ENCODE data around the gene LEO1.

LEO1 gene

DNA sequence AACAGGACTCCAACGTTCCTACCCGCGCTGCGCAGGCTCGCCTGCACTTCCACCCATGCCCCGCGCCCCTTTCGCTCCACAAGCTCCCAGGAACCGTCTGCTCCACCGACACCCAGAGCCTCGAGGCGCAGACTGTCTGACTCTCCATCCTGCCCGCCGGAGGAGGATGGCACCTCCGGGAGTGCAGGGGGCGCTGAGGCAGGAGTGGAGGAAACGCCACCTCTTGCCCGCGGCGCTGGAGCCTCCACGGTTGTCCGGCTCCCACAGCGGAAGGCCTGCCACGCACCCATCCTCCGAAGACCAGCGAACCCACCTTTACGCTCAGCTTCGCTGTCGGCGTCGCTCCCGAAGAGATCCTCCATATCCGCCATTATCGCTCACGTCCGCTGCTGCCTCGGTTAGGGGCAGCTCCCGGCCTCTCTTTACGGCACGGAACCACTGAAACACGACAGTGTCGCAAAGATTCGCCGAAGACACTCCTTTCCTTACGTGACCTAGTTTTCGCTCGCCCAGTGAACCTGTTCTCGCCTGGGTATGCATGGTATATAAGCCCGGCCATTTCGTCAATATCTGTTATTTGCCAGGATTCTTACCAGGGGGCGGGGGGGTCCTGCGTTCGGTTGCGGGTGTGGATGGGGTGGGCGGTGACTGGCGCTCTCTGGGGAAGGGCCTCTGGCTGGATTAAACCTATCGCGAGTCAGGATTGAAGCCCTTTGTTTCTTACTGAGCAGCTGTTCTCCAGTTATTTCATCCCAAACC is at the start of gene LEO1:
LEO1 (minus strand) TSS at position 404 of the 759 bp plus-strand sequence; CDS start at position 371, 33 bp downstream.
- intact Hi-C loops (cut with DNase I) = loop anchor here (5.0 kb wide), 2 partner anchors 46 to 106 kb away; partner anchors contain the start of gene MAPK6
- DNase-seq = peak; percentile 88 to 98 (median 94)

DNA sequence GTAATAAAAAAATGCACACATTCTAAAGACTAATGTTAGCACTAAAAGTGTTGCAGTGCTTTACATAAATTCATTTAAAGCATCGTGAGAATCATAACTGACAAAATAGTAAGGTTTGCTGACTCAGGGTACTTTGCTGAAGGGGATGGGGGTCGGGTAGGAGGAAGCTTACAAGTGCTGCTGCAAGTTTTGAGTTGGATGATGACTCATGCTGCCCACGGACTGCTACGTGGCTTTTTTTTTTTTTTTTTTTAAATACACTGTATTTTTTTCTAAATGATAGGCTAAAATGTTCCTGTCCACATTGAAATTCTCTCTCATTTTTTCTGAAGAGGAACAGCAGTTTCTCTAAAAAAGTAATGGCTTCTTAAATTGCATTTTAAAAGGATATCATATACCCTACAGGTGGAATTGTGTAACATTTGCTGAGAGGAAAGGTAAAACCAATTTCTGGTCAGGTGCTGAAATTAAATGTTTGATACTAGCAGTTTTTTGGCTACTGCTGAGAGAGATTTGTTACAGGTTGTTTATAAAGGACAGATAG is 49.6 kb upstream of the LEO1 start:
- peak in 34 of 42 donors; percentile 18 to 90 (median 60) for DNase-seq
- intact Hi-C loops (cut with DNase I) = no loop called here

DNA sequence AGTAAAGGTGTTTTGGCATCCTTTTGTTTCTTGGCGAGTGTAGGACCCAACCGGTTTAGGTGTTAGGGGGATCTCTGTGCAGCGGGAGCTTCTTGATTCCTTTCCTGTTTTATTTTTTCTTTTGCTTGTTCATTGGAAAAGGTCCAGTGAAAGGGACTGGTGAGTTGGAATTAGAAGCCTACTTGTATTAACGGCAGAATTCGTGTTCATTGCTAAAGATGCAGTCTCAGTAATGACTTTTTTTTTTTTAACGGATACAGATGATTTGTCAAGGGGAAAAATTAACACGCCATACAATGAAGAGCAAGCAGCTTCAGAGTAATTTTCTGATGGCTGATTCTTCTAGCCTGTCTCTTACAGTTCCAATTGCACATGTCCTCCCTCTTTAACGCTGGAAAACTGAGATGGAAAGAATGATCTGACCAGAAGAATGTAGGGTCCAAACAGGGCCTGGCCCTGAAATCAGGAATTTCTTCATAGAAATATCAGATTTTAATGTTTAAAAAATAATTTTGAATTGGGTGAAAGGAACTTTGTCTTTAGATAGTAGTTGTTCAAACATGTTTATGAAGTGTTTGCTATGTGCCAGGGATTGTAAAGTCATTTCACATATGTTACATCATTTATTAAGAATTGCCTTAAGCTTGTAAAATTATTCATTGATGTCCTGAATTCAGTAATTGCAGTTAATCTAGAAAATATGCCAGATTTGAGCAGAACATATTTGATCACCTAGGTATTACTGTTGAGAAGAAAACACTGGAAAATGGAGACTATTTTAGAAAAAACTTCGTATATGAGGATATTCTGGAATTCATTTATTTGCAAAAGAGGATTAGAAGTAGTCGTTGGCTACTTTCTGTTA is 48.9 kb upstream of the LEO1 start:
- intact Hi-C loops (cut with DNase I) = no loop called here
- peak in 3 of 42 donors; percentile 7 to 27 (median 14) for DNase-seq

DNA sequence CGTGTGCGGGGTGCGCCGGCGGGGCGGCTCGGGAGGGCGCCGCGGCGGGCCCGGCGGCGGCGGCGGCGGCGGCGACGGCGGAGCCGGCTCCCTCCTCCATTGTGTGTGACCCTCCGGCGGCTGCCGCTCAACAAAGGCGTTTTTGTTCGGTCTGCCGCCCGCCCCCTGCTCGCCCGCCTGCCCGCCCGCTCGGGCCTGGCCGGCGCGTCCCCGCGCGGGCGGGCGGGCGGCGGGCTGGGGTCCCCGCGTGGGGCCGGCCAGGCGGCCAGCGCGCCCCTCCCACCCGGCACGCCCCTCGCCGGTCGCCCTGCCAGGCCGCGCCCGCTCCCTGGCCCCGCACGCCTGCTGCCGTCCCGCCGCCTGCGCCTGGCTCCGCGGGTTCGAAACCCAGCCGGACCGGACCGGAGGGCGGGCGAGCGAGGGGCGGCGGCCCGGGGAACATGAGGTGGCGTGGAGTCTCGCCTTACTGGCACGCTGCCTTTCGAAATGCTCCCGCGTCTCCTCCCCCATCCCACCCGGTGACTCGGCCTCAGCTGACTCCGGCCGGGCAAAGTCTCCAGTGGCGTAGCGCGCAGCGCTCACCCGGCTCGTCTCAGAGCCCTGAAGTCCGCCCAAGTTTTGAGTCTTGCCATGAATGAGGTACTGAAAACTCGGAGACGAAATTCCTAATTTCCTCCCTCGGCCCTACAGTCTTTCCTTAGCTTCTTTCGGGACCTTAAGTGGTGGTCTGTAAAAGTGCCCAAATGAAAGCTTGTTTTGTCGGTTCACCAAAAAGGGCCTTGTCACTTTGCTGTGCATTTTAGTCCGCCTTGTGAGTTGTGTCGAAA is 48.0 kb upstream of the LEO1 start:
- intact Hi-C loops (cut with DNase I) = loop anchor here (5.0 kb wide), 1 partner anchor 47 kb away; the partner anchor contains the start of gene LEO1
- peak; percentile 54 to 92 (median 84) for DNase-seq

DNA sequence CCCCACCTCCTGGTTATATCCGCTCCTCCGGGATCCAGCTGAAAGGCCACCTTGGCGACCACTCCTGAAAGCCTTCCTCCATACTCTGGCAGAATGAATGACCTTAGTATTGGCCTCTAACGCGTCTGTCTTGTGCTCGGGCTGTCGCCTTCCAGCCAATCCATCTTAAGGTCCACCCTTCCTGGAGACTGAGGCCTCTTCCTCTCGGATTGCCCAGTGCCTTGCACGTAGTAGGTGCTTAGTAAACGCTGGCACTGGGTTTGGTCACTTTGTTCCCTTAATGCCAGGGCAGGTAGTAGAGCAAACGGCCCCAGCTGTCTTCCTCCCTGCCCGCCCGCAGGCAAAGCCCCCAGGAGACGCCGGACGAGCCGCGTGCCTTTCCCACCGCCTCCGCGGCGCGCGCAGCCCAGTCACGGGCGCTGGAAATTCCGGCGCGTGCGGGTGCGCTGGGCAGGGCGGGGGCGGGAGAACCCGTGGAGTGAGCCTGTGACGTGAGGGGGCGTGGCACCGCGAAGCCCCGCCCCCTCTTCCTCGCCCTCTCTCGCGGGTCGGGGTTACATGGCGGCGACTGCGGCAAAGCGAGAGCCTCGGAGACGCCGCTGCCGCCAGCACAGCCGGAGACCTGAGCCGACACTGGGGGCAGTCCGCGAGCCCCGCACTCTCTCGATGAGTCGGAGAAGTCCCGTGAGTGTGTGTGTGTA is 47.3 kb upstream of the LEO1 start, which contains the start of gene MAPK6:
MAPK6 (plus strand) TSS at position 527 of the 701 bp plus-strand sequence. CDS start 27,242 bp downstream, outside the sequence.
- intact Hi-C loops (cut with DNase I) = loop anchor here (5.0 kb wide), 1 partner anchor 47 kb away; the partner anchor contains the start of gene LEO1
- peak; percentile 77 to 96 (median 92) for DNase-seq

DNA sequence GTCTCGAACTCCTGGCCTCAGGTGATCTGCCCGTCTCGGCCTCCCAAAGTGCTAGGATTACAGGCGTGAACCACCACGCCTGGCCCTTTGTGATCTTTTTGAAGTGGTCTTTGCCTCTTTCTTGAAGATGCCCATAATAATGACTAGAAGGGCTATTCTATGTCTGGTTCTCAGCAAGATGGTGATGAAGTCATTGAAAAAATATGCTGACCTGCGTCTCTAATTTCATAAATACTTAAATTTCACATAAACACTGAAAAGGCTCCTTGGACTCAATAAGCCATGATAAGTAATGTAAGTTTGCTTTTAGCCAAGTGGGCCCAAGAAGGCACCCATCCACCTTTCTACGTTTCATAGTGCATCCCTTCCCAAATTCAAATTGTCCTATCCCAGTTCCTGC is 46.7 kb upstream of the LEO1 start:
- no peak for DNase-seq
- intact Hi-C loops (cut with DNase I) = loop anchor here (5.0 kb wide), 1 partner anchor 46 kb away; the partner anchor contains the start of gene LEO1

DNA sequence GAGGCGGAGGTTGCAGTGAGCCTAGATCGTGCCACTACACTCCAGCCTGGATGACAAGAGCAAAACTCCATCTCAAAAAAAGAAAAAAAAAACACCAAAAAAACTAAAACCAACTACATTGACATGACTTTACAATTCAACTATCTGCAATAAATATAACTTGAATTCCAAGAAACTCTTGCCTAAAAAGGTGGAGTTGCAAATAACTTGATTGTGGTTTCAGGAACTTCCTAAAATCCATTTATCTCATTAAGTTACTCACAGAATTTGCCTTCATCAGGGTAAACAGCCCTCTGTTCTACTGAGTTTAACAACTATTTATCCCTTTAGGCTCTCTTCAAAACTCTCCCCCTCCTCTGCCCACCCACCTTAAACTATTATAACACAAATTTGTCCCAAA is 44.7 kb upstream of the LEO1 start:
- no peak for DNase-seq
- intact Hi-C loops (cut with DNase I) = loop anchor here (5.0 kb wide), 1 partner anchor 44 kb away; the partner anchor contains the start of gene LEO1

DNA sequence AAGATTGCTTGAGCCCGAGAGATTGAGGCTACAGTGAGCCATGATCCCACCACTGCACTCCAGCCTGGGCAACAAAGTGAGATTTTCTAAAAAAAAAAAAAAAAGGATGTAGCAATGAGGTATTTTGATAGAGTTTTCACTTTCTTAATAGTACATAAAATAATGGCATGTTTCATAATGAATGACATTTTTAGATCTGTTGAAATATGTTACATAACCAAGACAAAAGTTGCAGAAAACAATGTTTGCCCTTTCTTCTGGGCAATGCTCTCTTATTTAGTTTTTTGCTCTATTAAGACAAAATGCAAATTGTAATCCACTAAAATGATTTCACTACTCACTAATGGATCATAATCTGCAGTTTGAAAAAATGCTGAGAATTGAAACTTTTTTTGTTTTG is 43.0 kb upstream of the LEO1 start:
- intact Hi-C loops (cut with DNase I) = loop anchor here (5.0 kb wide), 1 partner anchor 42 kb away; the partner anchor contains the start of gene LEO1
- no peak for DNase-seq

DNA sequence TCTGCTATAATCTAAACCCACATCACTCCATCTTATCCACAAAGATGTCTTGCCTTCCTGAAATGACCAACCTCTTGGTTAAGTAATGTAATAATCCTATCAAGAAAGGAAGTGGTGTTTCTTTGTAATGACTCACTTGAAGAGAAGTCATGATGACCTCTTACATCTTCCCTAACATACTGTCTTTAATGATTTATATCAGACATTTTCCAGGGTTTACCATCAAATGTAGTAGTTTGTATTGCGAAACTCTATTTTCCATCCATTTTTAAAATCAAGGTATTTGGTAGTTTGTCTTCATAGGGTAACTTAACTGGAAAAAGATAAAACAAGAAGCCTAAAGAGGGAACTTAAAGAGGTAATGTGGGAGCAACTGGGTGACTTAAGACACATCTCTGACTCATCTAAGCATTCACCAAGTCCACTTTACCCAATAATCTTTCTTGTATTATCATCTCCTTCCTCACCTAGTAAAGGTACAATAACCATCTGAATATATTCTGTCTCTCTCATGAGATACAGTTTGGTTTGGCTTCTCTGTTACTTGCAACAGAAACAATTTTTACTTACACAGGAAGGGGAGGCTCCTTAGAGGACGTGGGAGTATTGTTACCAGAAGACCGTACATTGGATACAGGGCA is 41.7 kb upstream of the LEO1 start:
- intact Hi-C loops (cut with DNase I) = no loop called here

DNA sequence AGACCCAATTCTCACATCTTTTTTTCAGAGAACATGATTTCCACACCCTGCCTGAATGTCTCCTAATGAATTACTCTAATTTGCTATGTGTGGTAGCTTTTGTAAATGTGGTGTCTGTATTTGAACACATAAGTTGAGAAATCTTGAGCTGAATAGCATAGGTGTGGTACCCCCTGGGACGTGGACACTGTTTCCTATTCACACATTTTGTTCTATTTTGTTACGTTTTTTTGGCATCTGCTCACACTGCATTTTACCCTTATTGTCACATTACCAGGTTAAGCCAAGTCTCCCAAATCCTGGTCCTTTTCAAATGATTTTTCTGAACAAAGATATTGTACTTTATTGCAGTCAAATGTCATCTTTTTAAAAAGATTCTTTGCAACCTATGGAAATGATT is 40.6 kb upstream of the LEO1 start:
- intact Hi-C loops (cut with DNase I) = no loop called here
- no peak for DNase-seq

More for the DNA sequence above, 41.7 kb upstream of the LEO1 start:
- no peak for DNase-seq

DNA sequence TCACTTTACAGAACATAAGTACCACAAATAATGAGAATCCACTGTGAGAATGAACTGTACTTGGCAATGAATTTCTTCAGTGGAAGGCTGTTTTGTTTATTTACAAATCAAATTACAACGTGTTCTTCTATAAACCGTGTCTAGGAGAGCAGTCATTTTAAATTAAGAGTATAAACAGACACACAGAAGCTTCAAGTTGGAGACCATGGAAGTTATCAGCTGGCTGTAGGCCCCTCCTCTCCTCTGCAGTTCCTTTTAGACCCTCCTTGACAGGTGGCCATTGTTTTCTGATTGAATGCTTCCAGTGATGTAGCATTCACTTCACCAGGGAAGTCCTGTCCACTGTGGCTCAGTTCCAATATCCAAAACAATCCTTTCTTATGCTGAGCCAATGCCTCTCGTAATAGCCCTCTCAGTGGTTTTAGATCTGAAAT is 40.1 kb upstream of the LEO1 start:
- peak in 14 of 42 donors; percentile 7 to 64 (median 47) for DNase-seq
- intact Hi-C loops (cut with DNase I) = no loop called here

DNA sequence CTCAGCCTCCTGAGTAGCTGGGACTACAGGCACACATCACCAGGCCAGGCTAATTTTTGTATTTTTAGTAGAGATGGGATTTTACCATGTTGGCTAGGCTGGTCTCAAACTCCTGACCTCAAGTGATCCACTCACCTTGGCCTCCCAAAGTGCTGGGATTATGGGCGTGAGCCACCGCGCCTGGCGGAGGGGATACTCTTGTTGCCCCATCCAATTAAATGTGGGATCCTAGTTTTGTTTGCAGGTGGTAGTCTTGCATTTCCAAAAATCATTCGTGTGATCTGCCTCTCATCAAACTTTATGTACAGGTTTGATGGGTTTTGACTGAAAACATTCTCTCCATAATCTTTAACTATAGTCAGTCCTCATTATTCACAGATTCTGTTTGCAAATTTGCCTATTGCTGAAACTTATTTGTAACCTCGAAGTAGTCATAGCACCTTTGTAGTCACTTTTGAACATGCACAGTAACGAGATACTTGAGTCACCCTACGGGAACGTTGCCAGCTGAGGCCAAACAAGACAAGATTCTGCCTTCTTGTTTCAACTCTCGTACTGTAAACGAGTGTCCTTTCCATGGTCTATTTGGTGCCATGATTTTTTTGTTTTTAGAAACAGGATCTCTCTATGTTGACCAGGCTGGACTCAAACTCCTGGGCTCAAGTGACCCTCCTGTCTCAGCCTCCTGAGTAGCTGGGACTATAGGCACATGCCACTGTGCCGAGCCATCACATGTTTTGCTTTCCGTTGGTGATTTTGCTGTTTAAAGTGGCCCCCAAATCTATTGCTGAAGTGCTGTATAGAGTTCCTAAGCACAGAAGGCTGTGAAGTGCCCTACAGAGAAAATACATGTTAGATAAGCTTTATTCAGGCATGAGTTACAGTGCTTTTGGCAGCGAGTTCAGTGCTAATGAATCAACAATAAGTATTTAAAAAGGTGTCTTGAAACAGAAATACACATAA is 39.3 kb upstream of the LEO1 start:
- intact Hi-C loops (cut with DNase I) = no loop called here
- no peak for DNase-seq

DNA sequence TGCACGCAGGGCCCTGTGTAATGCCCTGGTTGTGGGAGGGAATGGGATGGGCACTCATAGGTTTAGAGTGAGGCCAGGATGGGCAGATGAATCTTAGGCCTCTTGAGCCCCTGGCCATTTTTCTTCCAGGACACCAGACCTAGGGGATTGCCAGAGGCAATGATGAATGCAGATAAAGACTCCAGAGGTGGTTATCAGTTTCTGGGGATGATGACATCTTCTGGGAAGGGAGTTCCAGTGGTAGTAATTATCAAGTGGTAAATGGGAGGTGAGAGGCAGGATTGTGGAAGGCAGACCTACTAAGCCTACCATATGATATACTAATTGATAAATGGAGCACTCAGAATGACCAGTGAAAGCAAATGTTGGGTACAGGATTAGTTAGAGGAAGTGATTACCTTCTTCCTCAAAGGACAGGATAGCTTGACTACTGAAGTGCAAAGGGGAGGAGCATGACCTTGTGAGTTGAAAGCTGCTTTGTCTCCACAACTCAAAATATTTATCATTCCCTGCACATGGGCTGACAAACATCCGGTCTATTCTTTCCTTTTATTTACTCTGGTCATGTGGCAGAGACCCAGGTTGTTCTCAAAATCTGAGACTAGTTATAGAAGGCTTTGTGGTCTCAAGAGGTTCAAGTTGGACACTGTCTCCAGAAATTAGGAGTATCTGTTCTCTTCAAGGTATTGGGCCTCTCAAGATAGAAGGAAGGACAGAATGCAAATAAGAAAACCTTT is 37.3 kb upstream of the LEO1 start:
- DNase-seq = no peak
- intact Hi-C loops (cut with DNase I) = no loop called here

DNA sequence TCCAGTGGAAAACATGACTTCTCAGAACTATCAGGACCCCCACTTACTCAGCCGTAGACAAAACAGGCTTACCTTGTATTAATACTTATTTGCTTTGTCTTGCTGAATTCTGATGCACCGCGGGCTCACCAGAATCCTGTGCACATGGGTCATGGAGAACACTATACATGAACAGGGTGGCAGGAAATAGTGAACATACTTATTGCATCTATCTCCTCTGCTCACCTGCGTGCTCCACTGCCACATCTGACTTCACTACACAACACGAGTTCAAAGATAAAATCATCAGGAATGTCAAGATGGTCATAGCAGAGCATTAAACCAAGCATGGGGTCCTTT is 36.8 kb upstream of the LEO1 start:
- intact Hi-C loops (cut with DNase I) = no loop called here
- no peak for DNase-seq

DNA sequence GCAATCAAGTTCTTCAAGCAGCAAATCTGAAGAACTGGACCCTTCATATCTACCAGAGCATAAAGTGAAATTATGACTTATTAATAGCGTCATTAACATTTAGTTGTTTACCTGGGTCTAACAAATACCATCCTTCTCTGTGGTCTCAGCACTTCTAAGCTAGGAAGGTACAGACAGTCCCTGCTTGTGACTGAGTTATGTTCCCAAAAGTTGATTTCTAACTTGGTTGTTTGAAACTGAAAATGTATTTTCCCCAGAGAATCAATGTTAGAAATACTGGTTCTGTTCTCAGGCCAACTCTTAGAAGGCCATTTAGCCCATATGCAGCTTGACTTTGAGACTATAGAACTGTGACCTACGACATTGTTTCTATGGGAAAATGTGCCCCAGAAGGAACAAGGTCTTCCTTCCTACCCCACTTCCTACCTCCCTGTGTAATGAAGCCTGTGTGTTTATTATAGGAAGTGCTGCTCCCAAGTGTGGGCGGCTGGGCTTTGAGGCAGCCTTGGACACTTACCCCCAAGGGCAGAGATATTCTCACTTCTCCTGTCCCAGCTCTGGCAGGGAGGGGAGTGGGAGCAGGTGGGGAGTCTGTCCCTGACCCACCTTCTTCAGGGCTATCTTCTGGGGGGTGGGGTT is 35.2 kb upstream of the LEO1 start:
- intact Hi-C loops (cut with DNase I) = no loop called here
- DNase-seq = no peak

Measured in head of caudate nucleus (tissue), 42 donors.